ENCODE data around the gene GDPGP1. TPM values are rescaled to one million over a fixed set of nuclear protein-coding genes. Genes with fewer than 3 reads are reported as not detected.

The GDPGP1 gene
- total RNA-seq, 4 donors from 2014 or later = 4.7 to 8.4 (median 5.5) TPM

DNA sequence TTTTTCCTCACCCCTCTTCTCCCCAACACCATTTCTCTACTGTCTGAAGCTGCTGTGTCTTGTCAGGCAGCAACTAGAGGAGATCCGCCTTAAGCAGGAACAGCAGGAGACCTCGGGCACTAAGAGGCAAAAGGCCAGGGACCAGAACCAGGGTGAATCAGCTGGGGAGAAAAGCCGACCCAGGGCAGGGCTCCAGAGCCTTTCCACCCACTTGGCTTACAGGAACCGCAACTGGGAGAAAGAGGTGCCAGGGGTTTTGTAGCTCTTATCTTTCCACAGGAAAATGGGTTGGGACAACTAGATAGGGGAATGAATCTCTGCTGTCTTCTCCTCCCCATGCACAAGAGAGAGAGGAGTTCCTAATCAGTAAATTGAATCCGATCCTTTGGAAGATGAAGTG is 28.4 kb downstream of the GDPGP1 start:
- Histone ChIP-seq H3K36me3 (peaks cover 0 to under 1% (median 0%) of the 10 kb centered on the region in 3 donors), H3K4me1 (peaks cover 22 to 42% (median 30%) of the 10 kb centered on the region in 3 donors), H3K27ac (peak overlapping the region; percentile 48 to 69 (median 60)), H3K27me3 (no peaks in the 10 kb centered on the region), H3K9me3 (no peaks in the 10 kb centered on the region), H3K4me3 (no peak overlapping the region)
- no peak for TF ChIP-seq POLR2A (IDR thresholded peaks at IDR 0.05)
- TF ChIP-seq, protein P1, sequence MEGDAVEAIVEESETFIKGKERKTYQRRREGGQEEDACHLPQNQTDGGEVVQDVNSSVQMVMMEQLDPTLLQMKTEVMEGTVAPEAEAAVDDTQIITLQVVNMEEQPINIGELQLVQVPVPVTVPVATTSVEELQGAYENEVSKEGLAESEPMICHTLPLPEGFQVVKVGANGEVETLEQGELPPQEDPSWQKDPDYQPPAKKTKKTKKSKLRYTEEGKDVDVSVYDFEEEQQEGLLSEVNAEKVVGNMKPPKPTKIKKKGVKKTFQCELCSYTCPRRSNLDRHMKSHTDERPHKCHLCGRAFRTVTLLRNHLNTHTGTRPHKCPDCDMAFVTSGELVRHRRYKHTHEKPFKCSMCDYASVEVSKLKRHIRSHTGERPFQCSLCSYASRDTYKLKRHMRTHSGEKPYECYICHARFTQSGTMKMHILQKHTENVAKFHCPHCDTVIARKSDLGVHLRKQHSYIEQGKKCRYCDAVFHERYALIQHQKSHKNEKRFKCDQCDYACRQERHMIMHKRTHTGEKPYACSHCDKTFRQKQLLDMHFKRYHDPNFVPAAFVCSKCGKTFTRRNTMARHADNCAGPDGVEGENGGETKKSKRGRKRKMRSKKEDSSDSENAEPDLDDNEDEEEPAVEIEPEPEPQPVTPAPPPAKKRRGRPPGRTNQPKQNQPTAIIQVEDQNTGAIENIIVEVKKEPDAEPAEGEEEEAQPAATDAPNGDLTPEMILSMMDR (IDR thresholded peaks at IDR 0.05) = no peak
- intact Hi-C loops (cut with DNase I) = no loop called here
- WGBS, 2 donors = 78 to 92% methylated on average over 1 to 3 of the region's 5 CpGs
- DNase-seq = no peak

DNA sequence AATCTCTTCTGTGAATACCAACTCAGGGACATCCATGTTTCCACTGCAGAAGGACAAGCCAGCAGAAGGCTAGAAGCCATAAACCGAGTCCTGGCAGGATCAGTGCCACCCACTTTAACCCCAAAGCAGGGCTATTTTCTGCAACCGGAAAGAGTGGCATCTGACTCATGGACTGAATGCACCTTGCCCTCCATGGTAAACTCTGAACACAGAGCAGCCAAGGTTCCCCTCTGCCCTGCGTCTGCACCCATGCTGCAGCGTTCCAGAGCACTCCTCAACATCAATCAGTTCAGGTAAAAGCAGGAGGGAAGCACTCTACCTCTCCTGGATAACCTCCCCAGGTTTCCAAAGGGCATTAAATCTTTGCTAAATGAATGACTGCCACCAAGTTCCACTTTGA is 30.7 kb downstream of the GDPGP1 start:
- peak overlapping the region; percentile 53 to 83 (median 74) for H3K4me3 ChIP-seq
- H3K27ac ChIP-seq = peak overlapping the region; percentile 90 to 98 (median 97)
- 0 to 26% methylated on average over 2 of the region's 4 CpGs for WGBS, 2 donors
- no peak for DNase-seq
- peaks cover 4 to 7% (median 4%) of the 10 kb centered on the region in 3 donors for H3K36me3 ChIP-seq
- H3K9me3 ChIP-seq = no peaks in the 10 kb centered on the region
- TF ChIP-seq, protein P1 (IDR thresholded peaks at IDR 0.05) = no peak
- no peaks in the 10 kb centered on the region for H3K27me3 ChIP-seq
- intact Hi-C loops (cut with DNase I) = no loop called here
- H3K4me1 ChIP-seq = peaks cover 22 to 65% (median 43%) of the 10 kb centered on the region in 3 donors

DNA sequence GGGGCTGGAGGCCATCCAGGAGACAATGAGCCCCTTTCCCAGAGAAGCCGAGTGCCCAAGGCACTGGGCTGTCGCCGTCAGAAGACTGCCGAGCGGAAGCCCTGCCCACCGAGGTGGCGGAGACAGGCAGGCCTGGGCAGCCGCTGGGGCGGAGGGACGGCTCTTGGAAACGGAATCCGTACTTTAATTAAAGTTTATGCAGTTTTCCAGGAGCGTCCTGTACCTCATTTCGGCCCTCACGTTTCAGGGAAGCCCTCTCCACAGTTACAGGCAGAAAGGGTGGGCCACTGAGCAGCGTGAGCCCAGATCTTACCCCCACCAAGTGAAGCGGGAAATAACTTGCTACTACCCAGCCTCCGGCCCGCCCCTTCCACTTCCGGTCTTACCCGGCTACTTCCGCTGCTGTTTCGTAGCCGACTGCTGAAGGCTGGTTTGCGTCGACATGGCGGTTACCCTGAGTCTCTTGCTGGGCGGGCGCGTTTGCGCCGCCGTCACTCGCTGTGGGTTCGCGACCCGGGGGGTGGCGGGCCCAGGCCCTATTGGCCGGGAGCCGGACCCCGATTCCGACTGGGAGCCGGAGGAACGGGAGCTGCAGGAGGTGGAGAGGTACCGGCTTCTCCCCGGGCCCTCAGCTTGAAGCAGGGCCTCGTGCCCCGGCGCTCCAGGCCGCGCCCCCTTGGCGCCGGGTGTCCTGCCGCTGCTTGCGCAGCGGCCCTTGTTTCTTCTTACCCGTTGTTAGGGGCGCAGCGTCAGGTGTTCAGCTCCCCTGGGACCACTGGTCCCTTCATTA is 31.5 kb downstream of the GDPGP1 start, which contains the start of gene NGRN:
NGRN (plus strand) TSS at position 402 of the 790 bp plus-strand sequence; CDS start at position 443, 41 bp downstream.
- H3K4me3 ChIP-seq = peak within 1 kb of the TSS; percentile 53 to 83 (median 74)
- H3K4me1 ChIP-seq = peaks cover 22 to 73% (median 45%) of the 10 kb centered on the region in 3 donors
- intact Hi-C loops (cut with DNase I) = no loop called here
- peak; percentile 64 for DNase-seq
- H3K27ac ChIP-seq = peak within 1 kb of the TSS; percentile 90 to 98 (median 97)
- no peaks in the 10 kb centered on the region for H3K27me3 ChIP-seq
- WGBS, 2 donors = 0% methylated on average over 10 to 11 of the region's 59 CpGs
- peaks cover 4 to 15% (median 5%) of the 10 kb centered on the region in 3 donors for H3K36me3 ChIP-seq
- TF ChIP-seq, protein P1 (IDR thresholded peaks at IDR 0.05) = no peak
- TF ChIP-seq POLR2A (IDR thresholded peaks at IDR 0.05) = peak in 3 of 4 donors; percentile 36 to 90 (median 68)
- H3K9me3 ChIP-seq = no peaks in the 10 kb centered on the region

DNA sequence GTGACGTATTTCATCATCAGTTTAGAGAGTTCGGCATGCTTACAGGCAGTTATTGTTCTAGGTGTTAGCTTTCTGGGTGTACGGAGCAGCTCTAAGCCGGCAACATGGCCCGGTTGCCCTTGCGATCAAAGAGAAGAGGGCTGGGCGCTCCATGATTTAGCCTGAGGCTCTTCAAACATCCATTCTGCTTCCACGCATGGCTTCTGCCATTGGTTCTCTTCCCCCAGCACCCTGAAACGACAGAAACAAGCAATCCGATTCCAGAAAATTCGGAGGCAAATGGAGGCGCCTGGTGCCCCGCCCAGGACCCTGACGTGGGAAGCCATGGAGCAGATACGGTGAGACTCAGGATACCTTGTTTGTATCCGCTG is 32.0 kb downstream of the GDPGP1 start:
- Histone ChIP-seq H3K4me3 (peak overlapping the region; percentile 53 to 83 (median 74)), H3K27ac (peak overlapping the region; percentile 90 to 98 (median 97)), H3K36me3 (peaks cover 4 to 20% (median 10%) of the 10 kb centered on the region in 3 donors), H3K9me3 (no peaks in the 10 kb centered on the region), H3K4me1 (peaks cover 22 to 79% (median 51%) of the 10 kb centered on the region in 3 donors), H3K27me3 (no peaks in the 10 kb centered on the region)
- DNase-seq = no peak
- 0% methylated on average over 8 to 13 of the region's 16 CpGs for whole genome bisulfite sequencing, 2 donors
- TF ChIP-seq, protein P1 (IDR thresholded peaks at IDR 0.05) = no peak
- intact Hi-C loops (cut with DNase I) = no loop called here

DNA sequence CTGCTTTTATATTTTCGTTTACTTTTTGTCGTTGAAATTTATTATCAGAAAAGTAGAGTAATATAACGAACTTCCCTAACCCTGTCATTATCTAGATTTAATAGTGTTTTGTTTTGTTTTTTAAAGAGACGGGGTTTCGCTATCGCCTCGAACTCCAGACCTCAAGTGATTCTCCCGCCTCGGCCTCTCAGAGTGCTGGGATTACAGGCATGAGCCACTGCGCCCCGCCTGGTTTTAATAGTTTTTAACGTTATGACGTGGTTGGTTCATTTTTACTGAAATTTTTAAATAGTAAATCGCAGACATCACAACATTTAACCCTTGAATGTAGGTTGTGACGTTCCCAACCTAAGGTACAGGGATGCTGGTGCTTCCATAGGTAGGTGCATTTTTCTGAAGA is 32.5 kb downstream of the GDPGP1 start:
- H3K27ac ChIP-seq = peak overlapping the region; percentile 90 to 98 (median 97)
- peak overlapping the region; percentile 53 to 83 (median 74) for H3K4me3 ChIP-seq
- DNase-seq = no peak
- TF ChIP-seq, protein P1 (IDR thresholded peaks at IDR 0.05) = no peak
- no peak for TF ChIP-seq POLR2A (IDR thresholded peaks at IDR 0.05)
- peaks cover 22 to 81% (median 54%) of the 10 kb centered on the region in 3 donors for H3K4me1 ChIP-seq
- intact Hi-C loops (cut with DNase I) = no loop called here
- H3K27me3 ChIP-seq = no peaks in the 10 kb centered on the region
- no peaks in the 10 kb centered on the region for H3K9me3 ChIP-seq
- 4 to 5% methylated on average over 15 of the region's 15 CpGs for WGBS, 2 donors
- peaks cover 8 to 25% (median 14%) of the 10 kb centered on the region in 3 donors for H3K36me3 ChIP-seq
